ENCODE data around the gene F2RL3. TPM values are rescaled to one million over a fixed set of nuclear protein-coding genes. Genes with fewer than 3 reads are reported as not detected.

The F2RL3 gene
- polyA plus RNA-seq, 1 donor (not counting 4 experiments of a cell fraction or from before 2014, with no cell fraction given): not detected

DNA sequence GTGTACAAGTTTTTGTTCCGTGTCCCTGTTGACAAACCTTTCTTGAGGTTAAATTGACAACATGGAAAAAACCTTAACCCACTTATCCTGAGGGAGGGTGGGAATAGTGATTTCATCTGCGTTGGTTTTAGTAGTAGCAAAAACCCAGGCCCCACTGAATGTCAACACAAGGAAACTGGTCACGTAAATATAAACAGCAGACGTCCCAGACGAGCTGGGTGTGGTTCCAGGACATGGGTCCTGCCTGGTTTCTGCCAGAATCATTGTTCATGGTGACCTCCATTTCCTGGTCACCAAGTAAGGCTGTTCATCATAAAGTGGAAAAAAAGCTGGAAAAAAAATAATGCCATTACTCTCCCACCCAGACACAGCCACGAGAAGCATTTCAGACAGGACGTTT, 16.9 kb upstream of the F2RL3 start:
- Histone ChIP-seq H3K79me2 (ENCODE audit: control insufficient read depth, insufficient read depth, low read length) (peaks cover 26% of the 10 kb centered on the region), H3K9me3 (ENCODE audit: control insufficient read depth, low read depth, low read length) (no peaks in the 10 kb centered on the region), H2AFZ (ENCODE audit: control insufficient read depth, low read length) (no peak overlapping the region), H3K9me1 (ENCODE audit: control insufficient read depth, extremely low read depth, insufficient read depth, low read length) (no peaks in the 10 kb centered on the region), H3K27me3 (ENCODE audit: control insufficient read depth, extremely low read depth, insufficient read depth, low read length) (no peaks in the 10 kb centered on the region), H3K4me2 (ENCODE audit: control insufficient read depth, extremely low read depth, insufficient read depth, low read depth, low read length) (no peak overlapping the region), H3K27ac (ENCODE audit: control insufficient read depth, insufficient read depth, low read length) (no peak overlapping the region), H3K4me1 (ENCODE audit: control insufficient read depth, extremely low read depth, insufficient read depth, low read length) (no peaks in the 10 kb centered on the region), H4K20me1 (ENCODE audit: control insufficient read depth, extremely low read depth, insufficient read depth, low read length) (no peaks in the 10 kb centered on the region), H3K36me3 (ENCODE audit: control insufficient read depth in 2 of 2, extremely low read depth in 1 of 2, insufficient read depth in 2 of 2, low read length in 2 of 2) (peaks cover 36 to 49% of the 10 kb centered on the region in 2 experiments), H3K4me3 (ENCODE audit: control insufficient read depth in 2 of 3, extremely low read depth in 1 of 3, insufficient read depth in 2 of 3, low read depth in 1 of 3, low read length in 3 of 3) (no peak overlapping the region), H3K9ac (ENCODE audit: control insufficient read depth, extremely low read depth, insufficient read depth, low read length) (no peak overlapping the region)
- DNase-seq (ENCODE audit: low read depth, low spot score) (no peak), FAIRE-seq (no peak)
- dilution Hi-C loops (cut with MboI; ENCODE audit: extremely low pct_ligation_motif_present, low sequenced_read_pairs): no loop called here
- TF ChIP-seq, protein P1, sequence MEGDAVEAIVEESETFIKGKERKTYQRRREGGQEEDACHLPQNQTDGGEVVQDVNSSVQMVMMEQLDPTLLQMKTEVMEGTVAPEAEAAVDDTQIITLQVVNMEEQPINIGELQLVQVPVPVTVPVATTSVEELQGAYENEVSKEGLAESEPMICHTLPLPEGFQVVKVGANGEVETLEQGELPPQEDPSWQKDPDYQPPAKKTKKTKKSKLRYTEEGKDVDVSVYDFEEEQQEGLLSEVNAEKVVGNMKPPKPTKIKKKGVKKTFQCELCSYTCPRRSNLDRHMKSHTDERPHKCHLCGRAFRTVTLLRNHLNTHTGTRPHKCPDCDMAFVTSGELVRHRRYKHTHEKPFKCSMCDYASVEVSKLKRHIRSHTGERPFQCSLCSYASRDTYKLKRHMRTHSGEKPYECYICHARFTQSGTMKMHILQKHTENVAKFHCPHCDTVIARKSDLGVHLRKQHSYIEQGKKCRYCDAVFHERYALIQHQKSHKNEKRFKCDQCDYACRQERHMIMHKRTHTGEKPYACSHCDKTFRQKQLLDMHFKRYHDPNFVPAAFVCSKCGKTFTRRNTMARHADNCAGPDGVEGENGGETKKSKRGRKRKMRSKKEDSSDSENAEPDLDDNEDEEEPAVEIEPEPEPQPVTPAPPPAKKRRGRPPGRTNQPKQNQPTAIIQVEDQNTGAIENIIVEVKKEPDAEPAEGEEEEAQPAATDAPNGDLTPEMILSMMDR (optimal IDR thresholded peaks at IDR 0.05 in 1 of 3, IDR thresholded peaks at IDR 0.05 in 1 of 3, conservative IDR thresholded peaks at IDR 0.05 in 1 of 3; ENCODE audit: extremely low read depth in 1 of 3, insufficient read depth in 2 of 3, low read length in 3 of 3): no peak
- no peak for TF ChIP-seq EZH2 (IDR thresholded peaks at IDR 0.05; ENCODE audit: low read length)

DNA sequence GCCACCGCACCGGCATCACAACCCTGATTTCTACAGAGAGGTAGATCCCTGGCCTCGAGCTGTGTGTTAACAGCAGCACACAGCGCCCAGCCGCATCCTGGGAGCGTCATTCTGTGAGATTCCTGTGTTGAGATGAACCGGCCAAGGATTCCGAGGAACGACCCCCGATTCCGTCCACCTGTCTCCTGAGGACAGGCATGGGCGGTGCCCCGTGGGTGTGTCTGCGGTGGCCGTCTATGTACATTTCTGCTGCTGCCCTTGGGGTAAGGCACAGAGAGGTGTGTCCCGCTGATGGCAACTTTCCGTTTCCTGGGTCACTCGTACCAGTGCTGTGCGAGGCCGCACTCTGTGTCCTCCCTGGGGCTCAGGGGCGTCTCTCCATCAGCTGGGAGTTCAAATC, 16.1 kb upstream of the F2RL3 start:
- H3K36me3 ChIP-seq (ENCODE audit: control insufficient read depth in 2 of 2, extremely low read depth in 1 of 2, insufficient read depth in 2 of 2, low read length in 2 of 2): peaks cover 35 to 43% of the 10 kb centered on the region in 2 experiments
- no peak for TF ChIP-seq EZH2 (IDR thresholded peaks at IDR 0.05; ENCODE audit: low read length)
- TF ChIP-seq, protein P1 (optimal IDR thresholded peaks at IDR 0.05 in 1 of 3, IDR thresholded peaks at IDR 0.05 in 1 of 3, conservative IDR thresholded peaks at IDR 0.05 in 1 of 3; ENCODE audit: extremely low read depth in 1 of 3, insufficient read depth in 2 of 3, low read length in 3 of 3): no peak
- H3K9me3 ChIP-seq (ENCODE audit: control insufficient read depth, low read depth, low read length): no peaks in the 10 kb centered on the region
- no peak overlapping the region for H3K4me3 ChIP-seq (ENCODE audit: control insufficient read depth in 2 of 3, extremely low read depth in 1 of 3, insufficient read depth in 2 of 3, low read depth in 1 of 3, low read length in 3 of 3)
- dilution Hi-C loops (cut with MboI; ENCODE audit: extremely low pct_ligation_motif_present, low sequenced_read_pairs): no loop called here
- H3K27me3 ChIP-seq (ENCODE audit: control insufficient read depth, extremely low read depth, insufficient read depth, low read length): no peaks in the 10 kb centered on the region
- H3K4me2 ChIP-seq (ENCODE audit: control insufficient read depth, extremely low read depth, insufficient read depth, low read depth, low read length): no peak overlapping the region
- no peaks in the 10 kb centered on the region for H4K20me1 ChIP-seq (ENCODE audit: control insufficient read depth, extremely low read depth, insufficient read depth, low read length)
- H3K4me1 ChIP-seq (ENCODE audit: control insufficient read depth, extremely low read depth, insufficient read depth, low read length): no peaks in the 10 kb centered on the region
- no peak overlapping the region for H2AFZ ChIP-seq (ENCODE audit: control insufficient read depth, low read length)
- FAIRE-seq (no peak), DNase-seq (ENCODE audit: low read depth, low spot score) (no peak)
- H3K27ac ChIP-seq (ENCODE audit: control insufficient read depth, insufficient read depth, low read length): no peak overlapping the region
- H3K9ac ChIP-seq (ENCODE audit: control insufficient read depth, extremely low read depth, insufficient read depth, low read length): no peak overlapping the region
- no peaks in the 10 kb centered on the region for H3K9me1 ChIP-seq (ENCODE audit: control insufficient read depth, extremely low read depth, insufficient read depth, low read length)
- peaks cover 26% of the 10 kb centered on the region for H3K79me2 ChIP-seq (ENCODE audit: control insufficient read depth, insufficient read depth, low read length)

Data from keratinocyte (primary cell).